Neuronal stem cell (in vitro differentiated cells): Measurements from ENCODE around the gene VWA5B1.
A peak's percentile ranks its signal among the peaks of the same experiment; 100 is the strongest.

Experiments
- DNase-seq: peaks from one replicate; pipeline ENCODE4 v3.0.0-alpha.2; 2013; ENCODE audit warnings: low spot score
- H2AFZ ChIP-seq: one replicate; pipeline ENCODE4 v1.6.1; 2013; ENCODE audit warnings: mild to moderate bottlenecking, low read length, inconsistent platforms
- H2AK5ac ChIP-seq: 2 replicates; pipeline ENCODE4 v1.6.1; 2013; ENCODE audit warnings: low read depth, mild to moderate bottlenecking, inconsistent platforms, low read length, moderate library complexity, mixed read lengths
- H2BK120ac ChIP-seq: 2 replicates; pipeline ENCODE4 v1.6.1; 2013; ENCODE audit warnings: low read depth, mild to moderate bottlenecking, inconsistent platforms, low read length, moderate library complexity, mixed read lengths
- H2BK12ac ChIP-seq: one replicate; pipeline ENCODE4 v1.6.1; 2013; ENCODE audit warnings: low read length, inconsistent platforms
- H2BK15ac ChIP-seq: 2 replicates; pipeline ENCODE4 v1.6.1; 2013; ENCODE audit warnings: mild to moderate bottlenecking, low read length, inconsistent platforms, mixed read lengths
- H2BK5ac ChIP-seq: one replicate; pipeline ENCODE4 v1.6.1; 2013; ENCODE audit warnings: inconsistent platforms, mild to moderate bottlenecking, low read length, moderate library complexity
- H3K14ac ChIP-seq: one replicate; pipeline ENCODE4 v1.6.1; 2013; ENCODE audit warnings: low read length, inconsistent platforms
- H3K18ac ChIP-seq: 2 replicates; pipeline ENCODE4 v1.6.1; 2013; ENCODE audit warnings: low read length, inconsistent platforms
- H3K23ac ChIP-seq: 2 replicates; pipeline ENCODE4 v1.6.1; 2013; ENCODE audit warnings: low read depth, mild to moderate bottlenecking, mixed read lengths, low read length, inconsistent platforms; ENCODE audit not compliant: poor library complexity
- H3K27ac ChIP-seq: replicated peaks from 3 replicates; pipeline ENCODE4 v1.5.1; 2013; ENCODE audit warnings: low read length, inconsistent platforms
- H3K27me3 ChIP-seq, 3 experiments: 2 replicates each; pipeline ENCODE4 v1.6.1; 2013; ENCODE audit warnings: low read length in 3 of 3, mild to moderate bottlenecking in 2 of 3, inconsistent platforms in 1 of 3, low read depth in 1 of 3, mixed read lengths in 1 of 3, moderate library complexity in 1 of 3; ENCODE audit not compliant: control insufficient read depth in 3 of 3, insufficient read depth in 3 of 3
- H3K36me3 ChIP-seq, 2 donors: replicated peaks in 1 of 2; 2 replicates each; pipeline ENCODE4 v1.6.1; 2013; ENCODE audit warnings: low read length in 2 of 2; ENCODE audit not compliant: control insufficient read depth in 2 of 2, insufficient read depth in 2 of 2
- H3K4ac ChIP-seq: 2 replicates; pipeline ENCODE4 v1.6.1; 2013; ENCODE audit warnings: inconsistent platforms, mild to moderate bottlenecking, low read length, moderate library complexity
- H3K4me1 ChIP-seq, 2 donors: 1 replicate in 1 of 2; 2 replicates in 1 of 2; pipeline ENCODE4 v1.6.1; 2013; ENCODE audit warnings: low read length in 2 of 2, low read depth in 1 of 2; ENCODE audit not compliant: control insufficient read depth in 2 of 2, insufficient read depth in 1 of 2
- H3K4me2 ChIP-seq: one replicate; pipeline ENCODE4 v1.6.1; 2013; ENCODE audit warnings: mild to moderate bottlenecking, low read length, inconsistent platforms; ENCODE audit not compliant: insufficient read depth, poor library complexity, severe bottlenecking
- H3K4me3 ChIP-seq, 2 donors: 2 replicates each; pipeline ENCODE4 v1.5.1; 2013; ENCODE audit warnings: low read length in 2 of 2, mild to moderate bottlenecking in 2 of 2, inconsistent platforms in 1 of 2, moderate library complexity in 1 of 2
- H3K79me1 ChIP-seq: one replicate; pipeline ENCODE4 v1.6.1; 2013; ENCODE audit warnings: low read depth, mild to moderate bottlenecking, inconsistent platforms, low read length, moderate library complexity
- H3K9ac ChIP-seq: one replicate; pipeline ENCODE4 v1.6.1; 2013; ENCODE audit warnings: mild to moderate bottlenecking, low read depth, low read length, inconsistent platforms; ENCODE audit not compliant: poor library complexity
- H3K9me3 ChIP-seq, 2 donors: replicated peaks in 1 of 2; 2 replicates each; pipeline versions ENCODE3 to v1.6.1; 2013; ENCODE audit warnings: low read length in 2 of 2, mild to moderate bottlenecking in 2 of 2, inconsistent platforms in 1 of 2, low read depth in 1 of 2, mixed read lengths in 1 of 2, moderate library complexity in 1 of 2; ENCODE audit not compliant: control insufficient read depth in 2 of 2, insufficient read depth in 1 of 2
- H4K8ac ChIP-seq: one replicate; pipeline ENCODE4 v1.6.1; 2013; ENCODE audit warnings: low read depth, mild to moderate bottlenecking, inconsistent platforms, low read length, moderate library complexity
- H4K91ac ChIP-seq: one replicate; pipeline ENCODE4 v1.6.1; 2013; ENCODE audit warnings: low read length, low read depth, mild to moderate bottlenecking, inconsistent platforms; ENCODE audit not compliant: poor library complexity
- WGBS, 2 donors: extraction: QIAGEN DNeasy Blood & Tissue Kit; methylation state at CpG; one replicate each; pipeline ENCODE4 v1.1.7; 2013; ENCODE audit warnings: missing lambda C conversion rate in 2 of 2, mixed read lengths in 1 of 2; ENCODE audit not compliant: insufficient read length in 2 of 2, insufficient replicate concordance in 1 of 2; ENCODE audit errors: extremely low coverage in 2 of 2; 5-methylcytosine and 5-hydroxymethylcytosine counted together

Gene VWA5B1

GRCh38 chr1:20373286-20373685, 82.6 kb downstream of the VWA5B1 start:
- Histone ChIP-seq H3K79me1 (peaks cover 2% of the 10 kb centered on the region), H3K4me3 (no peak overlapping the region), H2AK5ac (no peak overlapping the region), H4K8ac (no peak overlapping the region), H3K4me2 (no peak overlapping the region), H3K4me1 (peaks cover 0 to 6% of the 10 kb centered on the region in 2 donors), H2BK15ac (no peak overlapping the region), H3K27me3 (peaks cover 0 to 49% (median 8%) of the 10 kb centered on the region in 3 experiments), H3K4ac (no peak overlapping the region), H3K36me3 (no peaks in the 10 kb centered on the region), H3K18ac (no peak overlapping the region), H3K27ac (no peak overlapping the region), H3K9me3 (no peaks in the 10 kb centered on the region), H2BK5ac (no peak overlapping the region), H3K9ac (no peak overlapping the region), H2BK12ac (no peak overlapping the region), H3K23ac (no peak overlapping the region), H2BK120ac (no peak overlapping the region), H4K91ac (no peak overlapping the region), H2AFZ (no peak overlapping the region), H3K14ac (no peak overlapping the region)
- no CpG with 5 or more reads among the region's 8 CpGs for WGBS, 2 donors
- DNase-seq: no peak

- no peak overlapping the region for H4K91ac ChIP-seq
- H3K27ac ChIP-seq: no peak overlapping the region
- H2BK15ac ChIP-seq: no peak overlapping the region
- no peak overlapping the region for H2AK5ac ChIP-seq
- no peaks in the 10 kb centered on the region for H3K9me3 ChIP-seq
- no peak overlapping the region for H3K23ac ChIP-seq
- H3K27me3 ChIP-seq: peaks cover 0 to 45% (median 3%) of the 10 kb centered on the region in 3 experiments
- no peaks in the 10 kb centered on the region for H3K36me3 ChIP-seq
- H2BK5ac ChIP-seq: no peak overlapping the region
- peaks cover 2% of the 10 kb centered on the region for H3K79me1 ChIP-seq
- peaks cover 0 to 6% of the 10 kb centered on the region in 2 donors for H3K4me1 ChIP-seq
- no peak overlapping the region for H3K4me2 ChIP-seq
- no peak overlapping the region for H3K9ac ChIP-seq
- H3K14ac ChIP-seq: no peak overlapping the region
- H2BK12ac ChIP-seq: no peak overlapping the region
- DNase-seq: no peak
- H3K18ac ChIP-seq: no peak overlapping the region
- H3K4me3 ChIP-seq: no peak overlapping the region
- H3K4ac ChIP-seq: no peak overlapping the region
- H2AFZ ChIP-seq: no peak overlapping the region
- no CpG with 5 or more reads among the region's 2 CpGs for WGBS, 2 donors
- no peak overlapping the region for H2BK120ac ChIP-seq
- H4K8ac ChIP-seq: no peak overlapping the region
Measured at GRCh38 chr1:20373764-20374163, 83.1 kb downstream of the VWA5B1 start.

DNA sequence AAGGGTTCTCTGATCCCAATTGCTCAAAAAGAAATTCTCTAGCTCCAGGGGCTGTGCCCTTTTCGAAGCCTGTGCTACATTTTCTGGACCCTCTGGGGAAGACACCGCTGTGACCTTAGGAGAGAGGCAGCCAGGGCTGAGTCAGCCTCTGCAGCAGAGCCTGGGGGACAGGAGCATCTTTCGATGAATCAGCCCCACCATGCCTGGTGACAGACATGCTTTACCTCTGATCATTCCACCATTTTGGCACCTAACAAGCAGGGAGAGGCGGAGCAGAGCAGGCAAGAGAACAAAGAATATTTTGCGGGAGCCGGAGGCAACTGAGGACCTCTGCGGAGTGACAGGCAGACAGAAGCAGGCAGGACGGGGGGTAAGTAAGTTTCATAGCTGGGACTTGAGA, 84.9 kb downstream of the VWA5B1 start:
- H2AFZ ChIP-seq: no peak overlapping the region
- peaks cover 2% of the 10 kb centered on the region for H3K79me1 ChIP-seq
- no peak overlapping the region for H3K4me2 ChIP-seq
- H2BK15ac ChIP-seq: no peak overlapping the region
- H4K91ac ChIP-seq: no peak overlapping the region
- no peak overlapping the region for H2BK120ac ChIP-seq
- no CpG with 5 or more reads among the region's 8 CpGs for WGBS, 2 donors
- H3K14ac ChIP-seq: no peak overlapping the region
- H3K4me1 ChIP-seq: peaks cover 0 to 6% of the 10 kb centered on the region in 2 donors
- H3K9ac ChIP-seq: no peak overlapping the region
- no peak overlapping the region for H4K8ac ChIP-seq
- no peaks in the 10 kb centered on the region for H3K36me3 ChIP-seq
- no peak overlapping the region for H3K23ac ChIP-seq
- H3K4ac ChIP-seq: no peak overlapping the region
- peaks cover 0 to 34% (median 0%) of the 10 kb centered on the region in 3 experiments for H3K27me3 ChIP-seq
- H3K9me3 ChIP-seq: no peaks in the 10 kb centered on the region
- H2BK12ac ChIP-seq: no peak overlapping the region
- no peak overlapping the region for H2AK5ac ChIP-seq
- no peak for DNase-seq
- no peak overlapping the region for H3K27ac ChIP-seq
- no peak overlapping the region for H3K4me3 ChIP-seq
- H2BK5ac ChIP-seq: peak overlapping the region; percentile 21
- no peak overlapping the region for H3K18ac ChIP-seq

DNA sequence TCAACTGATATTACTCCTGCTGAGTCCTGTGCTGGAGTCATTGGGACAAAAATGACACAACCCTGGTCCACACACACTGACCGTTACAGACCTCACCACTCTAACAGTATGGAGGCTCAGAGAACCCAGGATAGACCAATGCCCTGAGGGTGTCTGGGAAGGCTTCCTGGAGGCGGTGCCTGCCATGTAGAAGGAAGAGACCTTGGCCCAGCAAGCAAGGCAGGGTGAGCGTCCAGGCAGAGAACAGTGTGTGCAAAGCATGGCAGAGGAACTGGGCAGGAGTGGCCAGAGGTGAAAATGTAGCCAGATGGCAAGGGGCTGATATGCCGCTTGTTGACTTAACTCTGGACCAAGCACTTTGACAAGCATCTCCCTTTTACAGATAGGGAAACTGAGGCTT, 85.5 kb downstream of the VWA5B1 start:
- no peak overlapping the region for H3K9ac ChIP-seq
- H2AK5ac ChIP-seq: peak overlapping the region; percentile 4
- H2BK120ac ChIP-seq: no peak overlapping the region
- no peaks in the 10 kb centered on the region for H3K9me3 ChIP-seq
- H3K27me3 ChIP-seq: peaks cover 0 to 34% (median 0%) of the 10 kb centered on the region in 3 experiments
- H3K4me3 ChIP-seq: no peak overlapping the region
- no CpG with 5 or more reads among the region's 4 CpGs for WGBS, 2 donors
- H3K23ac ChIP-seq: no peak overlapping the region
- H2BK5ac ChIP-seq: no peak overlapping the region
- H4K8ac ChIP-seq: no peak overlapping the region
- H2BK15ac ChIP-seq: no peak overlapping the region
- H4K91ac ChIP-seq: no peak overlapping the region
- H3K79me1 ChIP-seq: peaks cover 2% of the 10 kb centered on the region
- no peak for DNase-seq
- H3K18ac ChIP-seq: no peak overlapping the region
- H3K4ac ChIP-seq: no peak overlapping the region
- H3K14ac ChIP-seq: no peak overlapping the region
- H3K27ac ChIP-seq: no peak overlapping the region
- H2BK12ac ChIP-seq: no peak overlapping the region
- H2AFZ ChIP-seq: no peak overlapping the region
- peaks cover 0 to 8% of the 10 kb centered on the region in 2 donors for H3K4me1 ChIP-seq
- H3K36me3 ChIP-seq: no peaks in the 10 kb centered on the region
- no peak overlapping the region for H3K4me2 ChIP-seq
